NCI-H1048 (cell line): Measurements from ENCODE around the gene ZDHHC5.
"Not testable (repeated sequence)": the region's sequence is repeated elsewhere in the genome, so short reads cannot be mapped to it uniquely, and the experiment has no call there.

Source experiments
- DNase-seq: peaks from one replicate; lab custom pipeline; 2025; lab: John Stamatoyannopoulos, UW

ZDHHC5 gene

GRCh38 chr11:57644748-57645688, 22.9 kb upstream of the ZDHHC5 start:
- DNase-seq = no peak

GRCh38 chr11:57645689-57646085, 22.2 kb upstream of the ZDHHC5 start:
- DNase-seq = no peak

GRCh38 chr11:57646194-57646798, 21.6 kb upstream of the ZDHHC5 start:
- no peak for DNase-seq

GRCh38 chr11:57646799-57647303, 21.1 kb upstream of the ZDHHC5 start:
- no peak for DNase-seq

GRCh38 chr11:57647372-57647771, 20.5 kb upstream of the ZDHHC5 start:
- no peak for DNase-seq

- no peak for DNase-seq
Observed at GRCh38 chr11:57647960-57648800, 19.7 kb upstream of the ZDHHC5 start.

GRCh38 chr11:57648801-57649735, 18.8 kb upstream of the ZDHHC5 start:
- no peak for DNase-seq

GRCh38 chr11:57649826-57650738, 17.8 kb upstream of the ZDHHC5 start, which contains the start of gene YPEL4:
YPEL4 (minus strand) TSS chr11:57649912; CDS start chr11:57647107, 2,805 bp downstream.
- DNase-seq = no peak

- DNase-seq = no peak
Observed at GRCh38 chr11:57650739-57651090, 17.2 kb upstream of the ZDHHC5 start.

GRCh38 chr11:57651408-57651807, 16.5 kb upstream of the ZDHHC5 start:
- DNase-seq = no peak

GRCh38 chr11:57652230-57652629, 15.7 kb upstream of the ZDHHC5 start:
- not testable (repeated sequence) for DNase-seq

- DNase-seq = no peak
Observed at GRCh38 chr11:57652662-57653061, 15.3 kb upstream of the ZDHHC5 start.

- no peak for DNase-seq
Observed at GRCh38 chr11:57653163-57653562, 14.8 kb upstream of the ZDHHC5 start.

- no peak for DNase-seq
Observed at GRCh38 chr11:57656885-57657193, 11.1 kb upstream of the ZDHHC5 start.

- peak; percentile 97 for DNase-seq
Observed at GRCh38 chr11:57657194-57658022, 10.5 kb upstream of the ZDHHC5 start, which contains the start of gene CLP1. CLP1 (plus strand) TSS chr11:57657762; CDS start chr11:57659477, 1,715 bp downstream.

- no peak for DNase-seq
Observed at GRCh38 chr11:57658023-57658361, 9.9 kb upstream of the ZDHHC5 start.

GRCh38 chr11:57659669-57660068, 8.2 kb upstream of the ZDHHC5 start:
- no peak for DNase-seq

- no peak for DNase-seq
Observed at GRCh38 chr11:57662893-57663292, 5.0 kb upstream of the ZDHHC5 start.

GRCh38 chr11:57663975-57664374, 3.9 kb upstream of the ZDHHC5 start:
- no peak for DNase-seq
